Measurements from ENCODE around the gene ATP11C.
"Not testable (repeated sequence)": the region's sequence is repeated elsewhere in the genome, so short reads cannot be mapped to it uniquely, and the experiment has no call there.

ATP11C gene

DNA sequence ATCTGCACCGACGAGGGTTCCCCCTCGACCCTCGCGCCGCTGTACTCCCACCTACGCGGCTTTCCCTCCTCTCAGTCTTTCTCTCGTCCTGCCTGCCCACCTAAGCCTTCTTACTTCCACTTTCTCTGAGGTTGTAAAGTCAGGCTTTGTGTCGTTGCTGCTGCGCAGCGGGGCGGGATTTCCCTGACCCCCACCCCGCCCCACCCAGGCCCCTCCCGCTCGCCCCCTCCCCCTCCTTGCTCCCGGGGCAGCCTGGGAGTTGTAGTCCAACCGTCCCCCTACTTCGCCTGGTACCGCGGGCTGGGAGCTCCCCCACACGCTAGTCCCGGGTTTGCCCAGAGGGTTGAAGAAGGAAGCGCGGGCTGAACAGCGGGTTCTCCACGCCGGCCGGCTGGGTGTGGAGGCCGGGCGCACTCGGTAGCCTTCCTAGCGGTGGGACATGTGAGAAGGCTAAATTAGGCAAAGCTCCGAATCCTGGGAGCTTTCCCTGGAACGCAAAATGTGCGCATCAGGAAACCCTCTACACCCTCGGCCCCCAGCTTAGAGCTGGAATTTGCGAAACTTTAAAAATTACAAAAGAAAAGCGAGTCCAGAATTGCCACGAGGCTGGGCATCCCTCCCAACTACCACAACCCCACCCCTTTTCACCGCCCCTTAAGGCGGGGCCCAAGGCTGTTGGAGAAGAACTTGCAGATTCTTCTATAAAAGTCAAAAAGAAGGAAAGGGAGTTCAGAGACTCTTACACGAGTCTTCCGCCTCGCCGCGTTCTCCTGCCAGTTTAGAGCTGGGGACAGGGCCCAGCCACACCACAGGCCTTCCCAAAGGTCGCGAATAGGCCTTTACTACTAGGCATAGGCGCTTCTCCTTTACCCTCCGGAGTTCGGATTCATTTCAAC lies at the start of gene ATP11C:
Gene ATP11C (minus strand): TSS at position 153 of the 896 bp plus-strand sequence. CDS start 1,011 bp downstream, outside the sequence.
- no peaks in the 10 kb centered on the region for H3K27me3 Mint-ChIP-seq (ENCODE audit: low read depth)
- DNase-seq (ENCODE audit: low spot score), result peak; percentile 73
- H3K36me3 Mint-ChIP-seq (ENCODE audit: low read depth), result no peaks in the 10 kb centered on the region
- H3K4me1 Mint-ChIP-seq (ENCODE audit: low read depth), result peaks cover 13% of the 10 kb centered on the region
- H3K9me3 Mint-ChIP-seq, result no peaks in the 10 kb centered on the region
- peak within 1 kb of the TSS; percentile 99 for H3K27ac Mint-ChIP-seq
- peak within 1 kb of the TSS; percentile 87 for H3K4me3 Mint-ChIP-seq

DNA sequence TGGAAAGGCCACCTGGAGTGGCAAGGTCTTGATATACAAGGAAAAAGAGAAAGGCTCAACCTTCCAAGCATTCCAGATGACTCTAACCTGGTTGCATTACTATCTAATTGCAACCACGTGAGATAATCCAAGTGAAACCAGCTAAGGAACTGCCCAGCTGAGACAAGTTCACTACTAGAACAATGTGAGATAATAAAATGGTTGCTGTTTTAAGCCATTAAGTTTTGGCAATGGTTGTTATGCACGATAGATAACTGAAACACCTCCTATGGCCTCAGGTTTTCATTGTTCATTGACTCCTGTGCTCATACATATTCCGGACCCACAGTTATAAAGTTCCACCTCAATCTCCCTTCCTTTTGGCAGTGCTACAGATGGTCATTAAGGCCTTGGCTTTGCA lies 41.6 kb upstream of the ATP11C start:
- peaks cover 15% of the 10 kb centered on the region for H3K27me3 Mint-ChIP-seq (ENCODE audit: low read depth)
- H3K9me3 Mint-ChIP-seq, result no peaks in the 10 kb centered on the region
- no peak overlapping the region for H3K4me3 Mint-ChIP-seq
- no peak overlapping the region for H3K27ac Mint-ChIP-seq
- H3K36me3 Mint-ChIP-seq (ENCODE audit: low read depth), result no peaks in the 10 kb centered on the region
- no peak for DNase-seq (ENCODE audit: low spot score)
- no peaks in the 10 kb centered on the region for H3K4me1 Mint-ChIP-seq (ENCODE audit: low read depth)

DNA sequence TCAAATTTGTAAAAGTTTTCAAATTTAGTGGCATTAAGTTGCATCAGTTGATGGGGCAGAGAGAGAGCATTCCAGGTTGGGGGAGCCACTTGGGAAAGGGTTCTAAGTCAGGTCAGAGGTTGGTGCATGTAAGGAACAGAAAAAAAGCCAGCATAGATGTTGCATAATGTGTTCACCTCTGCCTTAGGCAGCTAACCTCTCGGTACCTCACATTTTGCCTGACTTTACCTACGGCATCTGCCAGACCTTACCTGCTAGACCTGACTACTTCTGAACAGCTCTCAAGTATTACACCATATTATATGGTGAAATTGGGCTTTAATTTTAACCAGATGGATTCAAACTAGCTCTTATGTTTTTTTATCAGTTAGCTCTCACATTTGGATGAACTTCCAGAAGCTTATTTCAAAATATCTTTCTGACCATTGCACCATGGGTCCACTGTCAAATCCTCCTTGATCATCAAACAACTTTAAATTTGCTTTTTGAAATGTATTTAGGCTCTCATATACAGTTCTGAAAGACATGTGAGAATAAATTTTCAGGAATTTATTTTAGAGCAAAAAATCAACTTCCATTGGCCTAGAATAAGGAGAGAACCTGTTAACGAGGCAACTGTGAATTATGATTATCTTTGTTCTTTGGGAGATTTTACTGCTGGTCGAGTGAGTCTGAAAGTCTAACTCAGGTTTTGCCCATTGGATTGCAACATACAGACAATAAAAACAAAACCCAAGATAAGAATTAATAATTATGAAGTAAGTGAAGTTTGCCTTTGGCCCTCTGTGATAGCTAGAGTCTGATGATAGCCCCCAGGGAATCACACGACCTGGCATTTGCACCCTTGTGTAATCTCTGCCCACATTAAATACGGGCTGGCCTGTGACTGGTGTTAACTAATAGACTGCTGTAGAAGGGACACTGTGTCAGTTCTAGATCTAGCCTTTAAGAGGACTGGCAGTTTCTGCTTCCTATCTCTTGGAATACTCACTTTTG lies 40.1 kb upstream of the ATP11C start:
- H3K4me1 Mint-ChIP-seq (ENCODE audit: low read depth), result no peaks in the 10 kb centered on the region
- H3K36me3 Mint-ChIP-seq (ENCODE audit: low read depth), result no peaks in the 10 kb centered on the region
- DNase-seq (ENCODE audit: low spot score), result no peak
- H3K27me3 Mint-ChIP-seq (ENCODE audit: low read depth), result peaks cover 15% of the 10 kb centered on the region
- H3K4me3 Mint-ChIP-seq, result no peak overlapping the region
- H3K9me3 Mint-ChIP-seq, result no peaks in the 10 kb centered on the region
- H3K27ac Mint-ChIP-seq, result no peak overlapping the region

DNA sequence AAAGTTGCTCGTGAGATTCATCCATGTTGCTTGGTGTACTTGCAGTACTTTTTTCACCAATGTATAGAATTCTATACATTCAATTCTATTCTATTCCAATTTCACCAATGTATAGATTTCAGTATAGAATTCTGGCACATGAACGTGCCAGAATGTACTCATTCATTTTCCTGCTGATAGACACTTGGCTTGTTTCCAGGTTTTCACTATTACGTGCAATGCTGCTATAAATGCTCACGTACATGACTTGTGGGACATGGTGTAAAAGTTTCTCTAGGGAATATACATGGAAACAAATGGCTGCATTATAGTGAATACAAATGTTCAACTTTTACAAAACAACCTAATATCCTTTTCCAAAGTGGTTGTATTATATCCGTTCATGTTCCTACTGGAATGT lies 39.3 kb upstream of the ATP11C start:
- H3K27ac Mint-ChIP-seq, result no peak overlapping the region
- H3K4me3 Mint-ChIP-seq, result no peak overlapping the region
- DNase-seq (ENCODE audit: low spot score), result no peak
- no peaks in the 10 kb centered on the region for H3K4me1 Mint-ChIP-seq (ENCODE audit: low read depth)
- peaks cover 15% of the 10 kb centered on the region for H3K27me3 Mint-ChIP-seq (ENCODE audit: low read depth)
- no peaks in the 10 kb centered on the region for H3K9me3 Mint-ChIP-seq
- no peaks in the 10 kb centered on the region for H3K36me3 Mint-ChIP-seq (ENCODE audit: low read depth)

DNA sequence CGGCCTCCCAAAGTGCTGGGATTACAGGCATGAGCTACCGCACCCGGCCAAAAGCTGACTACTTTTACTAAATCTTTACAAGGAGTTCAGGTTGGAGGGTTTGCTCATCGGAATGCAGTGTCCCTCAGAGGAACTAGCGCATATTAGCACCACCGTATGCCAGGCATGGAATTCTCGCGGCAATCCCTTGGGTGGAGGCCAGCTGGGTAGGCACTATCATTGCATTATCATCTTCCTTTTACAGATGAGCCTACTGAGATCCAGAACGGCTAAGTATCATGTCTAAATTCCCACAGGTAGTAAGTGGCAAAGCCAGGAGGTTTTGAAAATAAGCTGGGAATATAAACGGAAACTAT lies 38.5 kb upstream of the ATP11C start:
- Mint-ChIP-seq H3K4me3 (no peak overlapping the region), H3K9me3 (no peaks in the 10 kb centered on the region), H3K36me3 (ENCODE audit: low read depth) (no peaks in the 10 kb centered on the region), H3K27ac (no peak overlapping the region), H3K4me1 (ENCODE audit: low read depth) (no peaks in the 10 kb centered on the region), H3K27me3 (ENCODE audit: low read depth) (peaks cover 15% of the 10 kb centered on the region)
- no peak for DNase-seq (ENCODE audit: low spot score)

DNA sequence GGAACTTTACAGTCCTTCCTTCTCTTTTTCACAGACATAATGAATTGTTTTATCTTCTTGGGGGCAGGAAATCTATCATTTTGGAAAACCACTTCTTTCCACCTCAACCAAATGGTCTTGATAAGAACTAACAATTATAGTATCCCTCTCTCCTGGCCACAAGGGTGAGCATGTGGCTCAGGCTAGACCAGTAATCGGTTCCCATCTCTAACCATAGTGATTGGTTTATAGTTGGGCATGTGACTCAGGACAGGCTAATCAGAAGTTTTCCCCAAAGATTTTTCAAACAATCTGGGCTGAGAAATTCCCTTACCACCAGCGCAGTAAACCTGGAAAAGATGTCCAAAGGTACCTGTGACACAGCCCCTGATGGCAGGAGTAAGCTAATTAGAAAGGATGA lies 36.4 kb upstream of the ATP11C start:
- no peak overlapping the region for H3K27ac Mint-ChIP-seq
- H3K4me1 Mint-ChIP-seq (ENCODE audit: low read depth), result no peaks in the 10 kb centered on the region
- H3K4me3 Mint-ChIP-seq, result no peak overlapping the region
- no peak for DNase-seq (ENCODE audit: low spot score)
- H3K36me3 Mint-ChIP-seq (ENCODE audit: low read depth), result no peaks in the 10 kb centered on the region
- peaks cover 15% of the 10 kb centered on the region for H3K27me3 Mint-ChIP-seq (ENCODE audit: low read depth)
- H3K9me3 Mint-ChIP-seq, result no peaks in the 10 kb centered on the region

DNA sequence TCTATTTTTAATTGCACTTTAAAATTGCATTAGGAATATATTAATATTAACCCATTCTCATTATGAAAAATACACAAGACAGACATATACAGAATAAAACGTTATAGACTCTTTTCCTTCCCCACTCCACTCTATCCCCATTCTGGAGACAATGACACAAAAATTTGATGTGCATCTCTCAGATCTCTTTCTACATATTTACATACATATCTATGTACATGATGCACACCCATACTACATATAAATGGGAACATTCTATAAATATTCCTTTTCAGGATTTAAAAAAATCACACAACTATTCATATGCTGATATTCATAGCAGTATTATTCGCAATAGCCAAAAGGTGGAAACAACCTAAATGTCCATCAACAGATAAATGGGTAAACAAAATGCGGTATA lies 34.9 kb upstream of the ATP11C start:
- H3K27ac Mint-ChIP-seq, result no peak overlapping the region
- H3K4me3 Mint-ChIP-seq, result no peak overlapping the region
- no peaks in the 10 kb centered on the region for H3K36me3 Mint-ChIP-seq (ENCODE audit: low read depth)
- peaks cover 17% of the 10 kb centered on the region for H3K27me3 Mint-ChIP-seq (ENCODE audit: low read depth)
- no peaks in the 10 kb centered on the region for H3K9me3 Mint-ChIP-seq
- H3K4me1 Mint-ChIP-seq (ENCODE audit: low read depth), result no peaks in the 10 kb centered on the region
- no peak for DNase-seq (ENCODE audit: low spot score)

DNA sequence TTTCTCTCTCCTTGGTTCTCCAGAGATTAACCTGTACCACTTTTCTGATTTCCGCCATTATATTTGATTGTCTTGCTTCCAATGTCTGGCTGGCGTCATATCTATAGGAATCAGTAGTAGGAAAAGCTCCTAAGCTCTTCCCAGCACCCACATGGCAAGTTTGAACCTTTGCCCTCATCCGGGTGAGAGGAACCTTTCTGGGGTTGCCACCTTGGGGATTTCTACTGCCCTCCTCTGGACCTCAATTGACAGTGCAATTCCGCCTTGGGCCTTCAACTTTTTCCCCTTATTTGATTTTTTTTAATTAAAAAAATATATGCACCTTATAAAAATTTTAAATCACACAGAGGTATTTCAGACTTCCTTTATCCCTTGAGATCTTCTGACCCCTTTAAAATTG lies 34.4 kb upstream of the ATP11C start:
- Mint-ChIP-seq H3K4me3 (no peak overlapping the region), H3K27me3 (ENCODE audit: low read depth) (peaks cover 15% of the 10 kb centered on the region), H3K4me1 (ENCODE audit: low read depth) (no peaks in the 10 kb centered on the region), H3K9me3 (no peaks in the 10 kb centered on the region), H3K36me3 (ENCODE audit: low read depth) (no peaks in the 10 kb centered on the region), H3K27ac (no peak overlapping the region)
- DNase-seq (ENCODE audit: low spot score), result no peak

DNA sequence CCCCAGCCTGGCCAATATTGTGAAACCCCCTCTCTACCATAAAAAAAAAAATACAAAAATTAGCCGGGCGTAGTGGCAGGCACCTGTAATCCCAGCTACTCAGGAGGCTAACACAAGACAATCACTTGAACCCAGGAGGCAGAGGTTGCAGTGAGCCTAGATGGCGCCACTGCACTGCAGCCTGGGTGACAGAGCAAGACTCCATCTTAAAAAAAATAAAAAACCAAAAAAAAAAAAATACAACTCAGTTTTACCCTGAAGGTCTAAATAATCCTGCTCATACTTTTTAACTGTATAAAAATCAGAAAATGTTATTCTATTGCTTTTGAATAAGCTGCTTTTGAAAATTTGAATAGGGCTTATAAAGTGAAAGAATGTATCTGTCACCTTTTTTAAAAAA lies 33.3 kb upstream of the ATP11C start:
- not testable (repeated sequence) for H3K27ac Mint-ChIP-seq; H3K4me1 Mint-ChIP-seq (ENCODE audit: low read depth); H3K4me3 Mint-ChIP-seq; H3K9me3 Mint-ChIP-seq; DNase-seq (ENCODE audit: low spot score); H3K36me3 Mint-ChIP-seq (ENCODE audit: low read depth)
- peaks cover 13% of the 10 kb centered on the region for H3K27me3 Mint-ChIP-seq (ENCODE audit: low read depth)

DNA sequence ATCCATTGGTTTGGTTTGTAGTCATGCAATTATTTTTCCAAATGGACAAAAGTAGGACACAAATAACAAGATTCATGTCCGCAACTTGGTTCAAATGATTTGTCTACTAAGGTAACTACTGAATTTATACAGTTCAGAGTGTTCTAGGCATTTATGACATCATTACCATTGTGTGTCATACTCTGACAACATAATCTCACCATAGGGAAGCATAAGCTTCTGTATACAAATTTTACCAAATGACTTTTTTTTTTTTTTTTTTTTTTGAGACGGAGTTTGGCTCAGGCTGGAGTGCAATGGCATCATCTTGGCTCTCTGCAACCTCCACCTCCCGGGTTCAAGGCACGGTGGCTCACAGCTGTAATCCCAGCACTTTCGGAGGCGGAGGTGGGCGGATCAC lies 32.6 kb upstream of the ATP11C start, which contains the start of gene CXorf66:
Gene CXorf66 (minus strand): TSS at position 101 of the 400 bp plus-strand sequence. CDS start 25 bp downstream, at position 76.
- DNase-seq (ENCODE audit: low spot score), result no peak
- Mint-ChIP-seq H3K4me1 (ENCODE audit: low read depth) (no peaks in the 10 kb centered on the region), H3K27ac (no peak within 1 kb of the TSS), H3K4me3 (no peak within 1 kb of the TSS), H3K36me3 (ENCODE audit: low read depth) (no peaks in the 10 kb centered on the region), H3K9me3 (no peaks in the 10 kb centered on the region), H3K27me3 (ENCODE audit: low read depth) (peaks cover 7% of the 10 kb centered on the region)

DNA sequence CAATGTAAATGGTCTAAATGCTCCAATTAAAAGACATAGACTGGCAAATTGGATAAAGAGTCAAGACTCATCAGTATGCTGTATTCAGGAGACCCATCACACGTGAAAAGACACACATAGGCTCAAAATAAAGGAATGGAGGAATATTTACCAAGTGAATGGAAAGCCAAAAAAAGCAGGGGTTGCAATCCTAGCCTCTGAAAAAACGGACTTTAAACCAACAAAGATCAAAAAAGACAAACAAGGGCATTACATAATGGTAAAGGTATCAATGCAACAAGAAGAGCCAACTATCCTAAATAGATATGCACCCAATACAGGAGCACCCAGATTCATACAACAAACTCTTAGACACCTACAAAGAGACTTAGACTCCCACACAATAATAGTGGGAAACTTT lies 28.2 kb upstream of the ATP11C start:
- H3K4me3 Mint-ChIP-seq; H3K4me1 Mint-ChIP-seq (ENCODE audit: low read depth); H3K9me3 Mint-ChIP-seq; H3K36me3 Mint-ChIP-seq (ENCODE audit: low read depth); H3K27ac Mint-ChIP-seq; H3K27me3 Mint-ChIP-seq (ENCODE audit: low read depth); DNase-seq (ENCODE audit: low spot score): not testable (repeated sequence)

DNA sequence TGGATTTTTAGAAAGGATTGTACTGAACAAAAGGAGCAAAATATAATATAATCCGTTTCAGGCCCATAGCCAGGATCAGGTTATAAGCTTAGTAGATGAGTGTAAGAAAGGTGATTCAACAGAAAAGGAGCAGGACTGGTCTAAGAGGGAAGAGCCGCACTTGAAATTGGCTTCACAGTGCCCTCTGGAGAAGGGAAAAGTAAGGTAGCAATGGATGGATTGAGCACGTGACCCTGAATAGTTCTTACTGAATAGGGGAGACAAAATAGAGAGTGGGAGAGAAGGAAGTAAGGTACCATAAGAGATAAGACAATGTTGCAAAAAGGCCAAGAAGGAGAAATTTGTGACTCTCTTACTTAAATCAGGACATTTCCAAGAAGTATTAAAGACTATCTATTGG lies 16.9 kb upstream of the ATP11C start:
- no peak for DNase-seq (ENCODE audit: low spot score)
- H3K36me3 Mint-ChIP-seq (ENCODE audit: low read depth), result no peaks in the 10 kb centered on the region
- H3K27ac Mint-ChIP-seq, result no peak overlapping the region
- H3K4me1 Mint-ChIP-seq (ENCODE audit: low read depth), result no peaks in the 10 kb centered on the region
- peaks cover 2% of the 10 kb centered on the region for H3K27me3 Mint-ChIP-seq (ENCODE audit: low read depth)
- H3K9me3 Mint-ChIP-seq, result no peaks in the 10 kb centered on the region
- H3K4me3 Mint-ChIP-seq, result no peak overlapping the region

DNA sequence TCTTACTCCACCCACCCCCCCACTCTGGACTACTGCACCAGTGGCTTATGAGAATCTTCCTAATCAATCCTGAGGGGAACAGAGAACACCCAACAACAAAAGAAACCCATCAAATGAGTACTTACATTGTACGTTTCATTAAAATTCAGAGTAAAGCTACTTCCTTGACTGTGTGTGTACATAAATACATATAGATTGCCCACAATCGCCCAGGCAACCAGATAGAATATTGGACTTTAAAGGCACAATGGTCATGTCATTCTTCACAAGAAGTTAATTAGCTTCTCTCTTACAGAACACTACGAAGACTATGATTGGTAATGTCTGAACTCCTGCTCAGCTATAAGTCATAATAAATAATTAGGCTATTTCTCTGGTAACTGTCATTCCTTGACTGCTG lies 12.2 kb upstream of the ATP11C start:
- no peaks in the 10 kb centered on the region for H3K4me1 Mint-ChIP-seq (ENCODE audit: low read depth)
- DNase-seq (ENCODE audit: low spot score), result no peak
- H3K27me3 Mint-ChIP-seq (ENCODE audit: low read depth), result peaks cover 2% of the 10 kb centered on the region
- no peaks in the 10 kb centered on the region for H3K9me3 Mint-ChIP-seq
- no peaks in the 10 kb centered on the region for H3K36me3 Mint-ChIP-seq (ENCODE audit: low read depth)
- no peak overlapping the region for H3K4me3 Mint-ChIP-seq
- H3K27ac Mint-ChIP-seq, result no peak overlapping the region

DNA sequence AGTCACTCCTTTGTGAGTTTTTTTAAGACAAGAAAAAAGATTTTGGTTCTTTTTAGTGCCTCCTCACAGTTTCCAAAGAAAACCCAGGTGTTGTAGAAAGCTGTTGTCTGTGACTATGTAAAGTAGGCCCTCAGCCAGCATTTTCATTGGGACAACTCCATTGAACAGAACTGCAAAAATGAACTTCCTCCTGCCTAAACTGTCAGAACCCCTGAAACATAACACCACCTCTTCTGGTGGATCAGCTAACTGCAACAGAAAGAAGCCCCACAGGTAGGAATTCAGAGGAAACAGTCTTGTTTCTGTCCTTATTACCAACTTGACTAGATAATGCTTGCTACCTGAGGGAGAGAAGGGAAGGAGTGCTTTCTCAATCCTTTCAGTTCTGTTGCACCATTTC lies 3.4 kb upstream of the ATP11C start:
- Mint-ChIP-seq H3K4me1 (ENCODE audit: low read depth) (peaks cover 4% of the 10 kb centered on the region), H3K4me3 (no peak overlapping the region), H3K27me3 (ENCODE audit: low read depth) (peaks cover 4% of the 10 kb centered on the region), H3K36me3 (ENCODE audit: low read depth) (no peaks in the 10 kb centered on the region), H3K9me3 (no peaks in the 10 kb centered on the region), H3K27ac (no peak overlapping the region)
- no peak for DNase-seq (ENCODE audit: low spot score)

Measured in T-helper 2 cell treated with Interferon-gamma antibody and Interleukin-4, amounts not matched to agents 5 μg/mL and 100 μg/mL, for 36 hours (primary cell).